ENCODE results near the gene RXRA.

- TF ChIP-seq CTCF (IDR thresholded peaks at IDR 0.05) (no peak), ZFX (IDR thresholded peaks at IDR 0.05; ENCODE audit: borderline replicate concordance) (no peak)
These were observed 31.0 kb upstream of the RXRA start for GRCh38 chr9:134295101-134295745.

Data from 22Rv1 (cell line).